GM19438 (cell line): Measurements from ENCODE around the gene RAD51B.

Experiments
- ATAC-seq: cut with Tn5 transposase; IDR thresholded peaks from one replicate; pipeline ENCODE4 v1.9.1; 2021; ENCODE audit warnings: low read depth; ENCODE audit not compliant: unreplicated experiment

Gene RAD51B

GRCh38 chr14:68336165-68336564, 516.6 kb downstream of the RAD51B start:
- no peak for ATAC-seq

- no peak for ATAC-seq
Measured at GRCh38 chr14:68337279-68337678, 517.7 kb downstream of the RAD51B start.

GRCh38 chr14:68340262-68340661, 520.7 kb downstream of the RAD51B start:
- no peak for ATAC-seq

- no peak for ATAC-seq
Measured at GRCh38 chr14:68341411-68342212, 522.0 kb downstream of the RAD51B start.

- no peak for ATAC-seq
Measured at GRCh38 chr14:68342216-68342763, 522.7 kb downstream of the RAD51B start.

GRCh38 chr14:68343534-68344118, 524.0 kb downstream of the RAD51B start:
- ATAC-seq: no peak

- no peak for ATAC-seq
Measured at GRCh38 chr14:68345738-68346137, 526.2 kb downstream of the RAD51B start.

- ATAC-seq: no peak
Measured at GRCh38 chr14:68346556-68347343, 527.2 kb downstream of the RAD51B start.

GRCh38 chr14:68349900-68350629, 530.5 kb downstream of the RAD51B start:
- ATAC-seq: no peak

- ATAC-seq: no peak
Measured at GRCh38 chr14:68355415-68355814, 535.8 kb downstream of the RAD51B start.

- no peak for ATAC-seq
Measured at GRCh38 chr14:68357777-68358176, 538.2 kb downstream of the RAD51B start.

- ATAC-seq: no peak
Measured at GRCh38 chr14:68358500-68358899, 538.9 kb downstream of the RAD51B start.

- ATAC-seq: no peak
Measured at GRCh38 chr14:68359022-68359836, 539.6 kb downstream of the RAD51B start.

- no peak for ATAC-seq
Measured at GRCh38 chr14:68359837-68360552, 540.4 kb downstream of the RAD51B start.

GRCh38 chr14:68361231-68361630, 541.7 kb downstream of the RAD51B start:
- no peak for ATAC-seq

- ATAC-seq: no peak
Measured at GRCh38 chr14:68362846-68363245, 543.3 kb downstream of the RAD51B start.

- no peak for ATAC-seq
Measured at GRCh38 chr14:68363466-68363842, 543.9 kb downstream of the RAD51B start.

- no peak for ATAC-seq
Measured at GRCh38 chr14:68363843-68364767, 544.5 kb downstream of the RAD51B start.
